ENCODE results near the gene CCDC12. TPM values are rescaled to one million over a fixed set of nuclear protein-coding genes. Genes with fewer than 3 reads are reported as not detected.

Gene CCDC12
- total and polyA plus RNA-seq, 2 of the 13 experiments (the other 11 are each of a cell fraction or from before 2014, with no cell fraction given), result 30.1 to 49.5 TPM

- TF ChIP-seq, protein P1, sequence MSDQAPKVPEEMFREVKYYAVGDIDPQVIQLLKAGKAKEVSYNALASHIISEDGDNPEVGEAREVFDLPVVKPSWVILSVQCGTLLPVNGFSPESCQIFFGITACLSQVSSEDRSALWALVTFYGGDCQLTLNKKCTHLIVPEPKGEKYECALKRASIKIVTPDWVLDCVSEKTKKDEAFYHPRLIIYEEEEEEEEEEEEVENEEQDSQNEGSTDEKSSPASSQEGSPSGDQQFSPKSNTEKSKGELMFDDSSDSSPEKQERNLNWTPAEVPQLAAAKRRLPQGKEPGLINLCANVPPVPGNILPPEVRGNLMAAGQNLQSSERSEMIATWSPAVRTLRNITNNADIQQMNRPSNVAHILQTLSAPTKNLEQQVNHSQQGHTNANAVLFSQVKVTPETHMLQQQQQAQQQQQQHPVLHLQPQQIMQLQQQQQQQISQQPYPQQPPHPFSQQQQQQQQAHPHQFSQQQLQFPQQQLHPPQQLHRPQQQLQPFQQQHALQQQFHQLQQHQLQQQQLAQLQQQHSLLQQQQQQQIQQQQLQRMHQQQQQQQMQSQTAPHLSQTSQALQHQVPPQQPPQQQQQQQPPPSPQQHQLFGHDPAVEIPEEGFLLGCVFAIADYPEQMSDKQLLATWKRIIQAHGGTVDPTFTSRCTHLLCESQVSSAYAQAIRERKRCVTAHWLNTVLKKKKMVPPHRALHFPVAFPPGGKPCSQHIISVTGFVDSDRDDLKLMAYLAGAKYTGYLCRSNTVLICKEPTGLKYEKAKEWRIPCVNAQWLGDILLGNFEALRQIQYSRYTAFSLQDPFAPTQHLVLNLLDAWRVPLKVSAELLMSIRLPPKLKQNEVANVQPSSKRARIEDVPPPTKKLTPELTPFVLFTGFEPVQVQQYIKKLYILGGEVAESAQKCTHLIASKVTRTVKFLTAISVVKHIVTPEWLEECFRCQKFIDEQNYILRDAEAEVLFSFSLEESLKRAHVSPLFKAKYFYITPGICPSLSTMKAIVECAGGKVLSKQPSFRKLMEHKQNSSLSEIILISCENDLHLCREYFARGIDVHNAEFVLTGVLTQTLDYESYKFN (CRISPR knock-in tag; conservative IDR thresholded peaks at IDR 0.05), result peak; percentile 77
- TF ChIP-seq ZNF230 (CRISPR knock-in tag; IDR thresholded peaks at IDR 0.05) (no peak), MAX (IDR thresholded peaks at IDR 0.05) (no peak; the same call in 1 of the 2 replicates), RCOR2 (CRISPR knock-in tag; IDR thresholded peaks at IDR 0.05) (peak; percentile 51), CHD4 (IDR thresholded peaks at IDR 0.05; ENCODE audit: borderline replicate concordance, low read length) (0 out of 2 replicates have a peak, but pooled peaks have one; percentile 30), ZBTB10 (CRISPR knock-in tag; IDR thresholded peaks at IDR 0.05; ENCODE audit: borderline replicate concordance) (no peak), PHF20 (CRISPR knock-in tag; IDR thresholded peaks at IDR 0.05) (no peak), POLR2G (IDR thresholded peaks at IDR 0.05; ENCODE audit: low read depth, low read length) (peak; percentile 52; the same call in 1 of the 2 replicates), CEBPG (CRISPR knock-in tag; IDR thresholded peaks at IDR 0.05) (0 out of 2 replicates have a peak, but pooled peaks have one; percentile 7), KLF16 (CRISPR knock-in tag; IDR thresholded peaks at IDR 0.05) (peak in 1 of 2 experiments; percentile 51; a peak in 1 of 4 replicates), ZNF709 (CRISPR knock-in tag; IDR thresholded peaks at IDR 0.05) (no peak), HOXA9 (CRISPR knock-in tag; IDR thresholded peaks at IDR 0.05; ENCODE audit: borderline replicate concordance) (no peak), ZNF354B (CRISPR knock-in tag; IDR thresholded peaks at IDR 0.05) (no peak), ZNF44 (CRISPR knock-in tag; IDR thresholded peaks at IDR 0.05) (no peak), ZNF841 (CRISPR knock-in tag; IDR thresholded peaks at IDR 0.05; ENCODE audit: borderline replicate concordance) (no peak), ZNF572 (CRISPR knock-in tag; IDR thresholded peaks at IDR 0.05) (no peak), ZNF251 (CRISPR knock-in tag; IDR thresholded peaks at IDR 0.05) (no peak), ZNF652 (CRISPR knock-in tag; IDR thresholded peaks at IDR 0.05; ENCODE audit: borderline replicate concordance, low read depth) (peak; percentile 70), ZNF761 (CRISPR knock-in tag; conservative IDR thresholded peaks at IDR 0.05) (no peak)
- TF ChIP-seq, protein P2, sequence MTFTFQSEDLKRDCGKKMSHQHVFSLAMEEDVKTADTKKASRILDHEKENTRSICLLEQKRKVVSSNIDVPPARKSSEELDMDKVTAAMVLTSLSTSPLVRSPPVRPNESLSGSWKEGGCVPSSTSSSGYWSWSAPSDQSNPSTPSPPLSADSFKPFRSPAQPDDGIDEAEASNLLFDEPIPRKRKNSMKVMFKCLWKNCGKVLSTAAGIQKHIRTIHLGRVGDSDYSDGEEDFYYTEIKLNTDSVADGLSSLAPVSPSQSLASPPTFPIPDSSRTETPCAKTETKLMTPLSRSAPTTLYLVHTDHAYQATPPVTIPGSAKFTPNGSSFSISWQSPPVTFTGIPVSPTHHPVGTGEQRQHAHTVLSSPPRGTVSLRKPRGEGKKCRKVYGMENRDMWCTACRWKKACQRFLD (CRISPR knock-in tag; IDR thresholded peaks at IDR 0.05; ENCODE audit: borderline replicate concordance), result 0 out of 2 replicates have a peak, but pooled peaks have one; percentile 22
Measured at GRCh38 chr3:46943237-46944187, 33.0 kb downstream of the CCDC12 start (continued).
